HepG2 (cell line): ENCODE measurements around the gene TPO.

ENCODE experiments used
- EZH2 ChIP-seq: conservative IDR thresholded peaks from 2 replicates; pipeline ENCODE4 v1.6.1; 2012; ENCODE audit warnings: mild to moderate bottlenecking, low read depth, low read length, moderate library complexity
- GABPA ChIP-seq, 2 experiments: IDR thresholded peaks; 2 replicates each; pipeline ENCODE4 v1.6.1; 2011 to 2016; ENCODE audit warnings: low read depth in 2 of 2, low read length in 1 of 2, missing biosample characterization in 1 of 2, missing genetic modification characterization in 1 of 2
- RAD21 ChIP-seq: fragments of 450-650 bp; formaldehyde crosslinking; IDR thresholded peaks from 2 replicates; pipeline ENCODE4 v1.5.0; 2020; ENCODE audit warnings: mild to moderate bottlenecking
- TRIM24 ChIP-seq: sonication (generic); formaldehyde crosslinking; IDR thresholded peaks from 2 replicates; pipeline ENCODE4 v1.8.0; 2022; ENCODE audit warnings: mild to moderate bottlenecking, missing genetic modification reagents

GRCh38 chr2:1590596-1591460 lies 177.6 kb downstream of the TPO start:
- TF ChIP-seq EZH2 (no peak), RAD21 (CRISPR knock-in tag) (no peak), TRIM24 (CRISPR knock-in tag) (no peak), GABPA (IDR thresholded peaks at IDR 0.05; ENCODE audit: low read depth, low read length) (no peak), GABPA (CRISPR knock-in tag; IDR thresholded peaks at IDR 0.05; ENCODE audit: low read depth) (no peak)
